H9 (cell line): ENCODE results near the gene KAT8. TPM values are rescaled to one million over a fixed set of nuclear protein-coding genes. Genes with fewer than 3 reads are reported as not detected.

Experiments used
- DNase-seq: peaks from one replicate; pipeline ENCODE4 v3.0.0-alpha.2; 2017
- H2AFZ ChIP-seq: one replicate; pipeline ENCODE4 v1.6.1; 2013; ENCODE audit warnings: mild to moderate bottlenecking, low read length, control low read depth, moderate library complexity
- H2AK5ac ChIP-seq: 2 replicates; pipeline ENCODE4 v1.6.1; 2013; ENCODE audit warnings: low read length, control low read depth, mixed read lengths; ENCODE audit not compliant: insufficient read length
- H2BK120ac ChIP-seq: one replicate; pipeline ENCODE4 v1.6.1; 2013; ENCODE audit warnings: low read depth, mild to moderate bottlenecking, low read length, control low read depth, inconsistent platforms; ENCODE audit not compliant: poor library complexity, severe bottlenecking
- H2BK12ac ChIP-seq: 2 replicates; pipeline ENCODE4 v1.6.1; 2013; ENCODE audit warnings: low read length, control low read depth, mixed read lengths, low read depth; ENCODE audit not compliant: insufficient read length
- H2BK15ac ChIP-seq: 2 replicates; pipeline ENCODE4 v1.6.1; 2013; ENCODE audit warnings: low read depth, low read length, control low read depth
- H2BK20ac ChIP-seq: one replicate; pipeline ENCODE4 v1.6.1; 2013; ENCODE audit warnings: low read depth, mild to moderate bottlenecking, low read length, control low read depth, inconsistent platforms; ENCODE audit not compliant: poor library complexity, severe bottlenecking
- H2BK5ac ChIP-seq: 2 replicates; pipeline ENCODE4 v1.6.1; 2013; ENCODE audit warnings: low read length, control low read depth, mixed read lengths; ENCODE audit not compliant: insufficient read length
- H3K14ac ChIP-seq: 2 replicates; pipeline ENCODE4 v1.6.1; 2013; ENCODE audit warnings: low read length, control low read depth; ENCODE audit not compliant: insufficient read depth
- H3K18ac ChIP-seq: 2 replicates; pipeline ENCODE4 v1.6.1; 2013; ENCODE audit warnings: low read depth, mild to moderate bottlenecking, mixed read lengths, low read length, control low read depth; ENCODE audit not compliant: insufficient read length
- H3K23ac ChIP-seq: 2 replicates; pipeline ENCODE4 v1.6.1; 2013; ENCODE audit warnings: low read length, control low read depth, mixed read lengths, low read depth; ENCODE audit not compliant: insufficient read length
- H3K23me2 ChIP-seq: 2 replicates; pipeline ENCODE4 v1.6.1; 2013; ENCODE audit warnings: low read depth, mild to moderate bottlenecking, mixed read lengths, low read length, control low read depth; ENCODE audit not compliant: insufficient read length, poor library complexity, severe bottlenecking
- H3K27ac ChIP-seq: 2 replicates; pipeline ENCODE4 v1.5.1; 2013; ENCODE audit warnings: low read length, control low read depth, mixed read lengths, low read depth; ENCODE audit not compliant: insufficient read length
- H3K27me3 ChIP-seq: 2 replicates; pipeline ENCODE4 v1.6.1; 2013; ENCODE audit warnings: low read length, control low read depth, inconsistent platforms; ENCODE audit not compliant: insufficient read depth
- H3K4ac ChIP-seq: 2 replicates; pipeline ENCODE4 v1.6.1; 2013; ENCODE audit warnings: low read depth, mild to moderate bottlenecking, control low read depth, inconsistent platforms, low read length, moderate library complexity
- H3K4me1 ChIP-seq: 2 replicates; pipeline ENCODE4 v1.6.1; 2013; ENCODE audit warnings: low read length, control low read depth, inconsistent platforms; ENCODE audit not compliant: insufficient read depth
- H3K4me2 ChIP-seq: 2 replicates; pipeline ENCODE4 v1.6.1; 2013; ENCODE audit warnings: low read length, control low read depth, mixed read lengths; ENCODE audit not compliant: insufficient read length, insufficient read depth
- H3K56ac ChIP-seq: 2 replicates; pipeline ENCODE4 v1.6.1; 2013; ENCODE audit warnings: low read depth, mild to moderate bottlenecking, mixed read lengths, low read length, control low read depth; ENCODE audit not compliant: insufficient read length
- H3K79me1 ChIP-seq: 2 replicates; pipeline ENCODE4 v1.6.1; 2013; ENCODE audit warnings: low read depth, mild to moderate bottlenecking, moderate library complexity, low read length, control low read depth, inconsistent platforms; ENCODE audit not compliant: insufficient read depth, poor library complexity, severe bottlenecking
- H3K79me2 ChIP-seq: 2 replicates; pipeline ENCODE4 v1.6.1; 2013; ENCODE audit warnings: low read length, control low read depth, inconsistent platforms; ENCODE audit not compliant: insufficient read depth
- H3K9ac ChIP-seq: 2 replicates; pipeline ENCODE4 v1.6.1; 2013; ENCODE audit warnings: low read length, control low read depth, mixed read lengths; ENCODE audit not compliant: insufficient read length; ENCODE audit errors: extremely low read depth
- H3K9me3 ChIP-seq: one replicate; pipeline ENCODE4 v1.6.1; 2013; ENCODE audit warnings: low read depth, low read length, inconsistent platforms; ENCODE audit not compliant: control insufficient read depth
- H3T11ph ChIP-seq: one replicate; pipeline ENCODE4 v1.6.1; 2013; ENCODE audit warnings: mild to moderate bottlenecking, low read length, control low read depth, inconsistent platforms
- H4K20me1 ChIP-seq: one replicate; pipeline ENCODE4 v1.6.1; 2013; ENCODE audit not compliant: control insufficient read depth, insufficient read length, insufficient read depth
- H4K5ac ChIP-seq: 2 replicates; pipeline ENCODE4 v1.6.1; 2013; ENCODE audit warnings: low read depth, mild to moderate bottlenecking, mixed read lengths, low read length, control low read depth; ENCODE audit not compliant: insufficient read length
- H4K8ac ChIP-seq: replicated peaks from 2 replicates; pipeline ENCODE4 v1.6.1; 2013; ENCODE audit warnings: low read length, control low read depth, mixed read lengths, low read depth; ENCODE audit not compliant: insufficient read length
- H4K91ac ChIP-seq: 2 replicates; pipeline ENCODE4 v1.6.1; 2013; ENCODE audit warnings: low read depth, mild to moderate bottlenecking, moderate library complexity, mixed read lengths, low read length, control low read depth; ENCODE audit not compliant: insufficient read length
- H3K27ac Mint-ChIP-seq, 3 experiments: 2 replicates in 2 of 3; 3 replicates in 1 of 3; pipeline ENCODE4 v1.8.0; 2020 to 2021; ENCODE audit warnings: mixed read lengths in 3 of 3, mild to moderate bottlenecking in 1 of 3, moderate library complexity in 1 of 3
- H3K27me3 Mint-ChIP-seq: 2 replicates; pipeline ENCODE4 v1.8.0; 2021; ENCODE audit warnings: low read depth, mild to moderate bottlenecking, moderate library complexity, mixed read lengths
- H3K36me3 Mint-ChIP-seq, 3 experiments: 2 replicates in 2 of 3; 3 replicates in 1 of 3; pipeline ENCODE4 v1.8.0; 2020 to 2021; ENCODE audit warnings: low read depth in 3 of 3, mixed read lengths in 3 of 3; ENCODE audit not compliant: insufficient read depth in 1 of 3
- H3K4me1 Mint-ChIP-seq, 2 experiments: 2 replicates each; pipeline ENCODE4 v1.8.0; 2020; ENCODE audit warnings: mixed read lengths in 2 of 2
- H3K4me3 Mint-ChIP-seq, 2 experiments: 2 replicates in 1 of 2; 3 replicates in 1 of 2; pipeline ENCODE4 v1.8.0; 2020 to 2021; ENCODE audit warnings: mild to moderate bottlenecking in 2 of 2, mixed read lengths in 2 of 2, moderate library complexity in 1 of 2
- H3K9me3 Mint-ChIP-seq, 2 experiments: 2 replicates in 1 of 2; 3 replicates in 1 of 2; pipeline ENCODE4 v1.8.0; 2020; ENCODE audit warnings: mild to moderate bottlenecking in 2 of 2, mixed read lengths in 2 of 2, moderate library complexity in 1 of 2
- WGBS: extraction: QIAGEN DNeasy Blood & Tissue Kit; methylation state at CpG from one replicate; pipeline ENCODE4 v1.1.7; 2013; ENCODE audit warnings: missing lambda C conversion rate, low lambda C conversion rate, mixed read lengths; ENCODE audit not compliant: insufficient read length; ENCODE audit errors: extremely low coverage; 5-methylcytosine and 5-hydroxymethylcytosine counted together
- total RNA-seq: library from RNA; stranded (reverse); gene quantifications from 2 replicates; pipeline ENCODE4 v1.2.1, GENCODE V29; 2021
- TF ChIP-seq, protein P1 (sequence below): fragments of 200-600 bp; sonication (generic); conservative IDR thresholded peaks from 3 replicates; pipeline ENCODE4 v1.8.0; 2021; ENCODE audit warnings: antibody characterized with exemption, mild to moderate bottlenecking

The KAT8 gene
- total RNA-seq, 1 experiment from 2014 or later = 52.1 TPM

DNA sequence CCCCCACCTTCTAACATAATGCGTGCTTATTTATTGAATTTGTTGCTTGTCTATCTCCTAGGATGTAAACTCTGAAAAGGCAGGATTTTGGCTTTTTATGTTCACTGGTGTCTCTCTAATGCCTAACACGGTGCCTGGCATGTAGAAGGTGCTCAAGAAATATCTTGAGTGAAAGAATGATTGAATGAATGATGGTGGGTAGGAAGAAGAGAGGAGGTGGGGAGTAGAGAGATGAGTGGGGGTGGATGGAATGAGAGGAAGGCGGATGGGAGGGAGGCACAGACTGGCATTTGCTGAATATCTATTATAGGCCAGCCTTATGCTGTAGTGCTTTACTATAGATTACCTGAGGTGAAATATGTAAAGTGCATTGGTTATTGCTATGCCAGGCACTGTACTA lies 30.1 kb downstream of the KAT8 start:
- no peak overlapping the region for H3K27ac ChIP-seq
- H3K9me3 ChIP-seq = no peaks in the 10 kb centered on the region
- no peak overlapping the region for H3K56ac ChIP-seq
- no peak overlapping the region for H4K91ac ChIP-seq
- no peaks in the 10 kb centered on the region for H3K79me2 ChIP-seq
- Mint-ChIP-seq H3K4me1 (peaks cover 18 to 44% of the 10 kb centered on the region in 2 experiments), H3K9me3 (no peaks in the 10 kb centered on the region; a peak in 1 of 5 replicates), H3K27me3 (peaks cover 46% of the 10 kb centered on the region), H3K4me3 (peak overlapping the region in 1 of 2 experiments; percentile 55; a peak in 1 of 5 replicates), H3K27ac (no peak overlapping the region; a peak in 1 of 7 replicates), H3K36me3 (no peaks in the 10 kb centered on the region)
- H3K23me2 ChIP-seq = peaks cover 7% of the 10 kb centered on the region
- no peaks in the 10 kb centered on the region; the same call in 1 of the 2 replicates for H3K27me3 ChIP-seq
- no peak overlapping the region for H2AFZ ChIP-seq
- no peak for DNase-seq
- H2BK20ac ChIP-seq = no peak overlapping the region
- H3K14ac ChIP-seq = no peak overlapping the region
- H2BK5ac ChIP-seq = no peak overlapping the region
- no peak overlapping the region for H3K4ac ChIP-seq
- H3K4me2 ChIP-seq = peak overlapping the region; percentile 71
- H2BK15ac ChIP-seq = no peak overlapping the region
- no peak overlapping the region for H2AK5ac ChIP-seq
- TF ChIP-seq, protein P1, sequence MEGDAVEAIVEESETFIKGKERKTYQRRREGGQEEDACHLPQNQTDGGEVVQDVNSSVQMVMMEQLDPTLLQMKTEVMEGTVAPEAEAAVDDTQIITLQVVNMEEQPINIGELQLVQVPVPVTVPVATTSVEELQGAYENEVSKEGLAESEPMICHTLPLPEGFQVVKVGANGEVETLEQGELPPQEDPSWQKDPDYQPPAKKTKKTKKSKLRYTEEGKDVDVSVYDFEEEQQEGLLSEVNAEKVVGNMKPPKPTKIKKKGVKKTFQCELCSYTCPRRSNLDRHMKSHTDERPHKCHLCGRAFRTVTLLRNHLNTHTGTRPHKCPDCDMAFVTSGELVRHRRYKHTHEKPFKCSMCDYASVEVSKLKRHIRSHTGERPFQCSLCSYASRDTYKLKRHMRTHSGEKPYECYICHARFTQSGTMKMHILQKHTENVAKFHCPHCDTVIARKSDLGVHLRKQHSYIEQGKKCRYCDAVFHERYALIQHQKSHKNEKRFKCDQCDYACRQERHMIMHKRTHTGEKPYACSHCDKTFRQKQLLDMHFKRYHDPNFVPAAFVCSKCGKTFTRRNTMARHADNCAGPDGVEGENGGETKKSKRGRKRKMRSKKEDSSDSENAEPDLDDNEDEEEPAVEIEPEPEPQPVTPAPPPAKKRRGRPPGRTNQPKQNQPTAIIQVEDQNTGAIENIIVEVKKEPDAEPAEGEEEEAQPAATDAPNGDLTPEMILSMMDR = no peak
- H3K23ac ChIP-seq = no peak overlapping the region
- no peaks in the 10 kb centered on the region; the same call in 1 of the 2 replicates for H3K4me1 ChIP-seq
- 100% methylated on average over 1 of the region's 3 CpGs for WGBS
- no peak overlapping the region for H3K18ac ChIP-seq
- H2BK12ac ChIP-seq = no peak overlapping the region
- no peak overlapping the region for H4K8ac ChIP-seq
- H4K5ac ChIP-seq = no peak overlapping the region
- no peak overlapping the region for H3K9ac ChIP-seq
- no peak overlapping the region for H2BK120ac ChIP-seq
- H3T11ph ChIP-seq = no peak overlapping the region
- no peaks in the 10 kb centered on the region for H3K79me1 ChIP-seq
- no peaks in the 10 kb centered on the region for H4K20me1 ChIP-seq
